CD8-positive, alpha-beta memory T cell (primary cell): Measurements from ENCODE around the gene UNK. TPM values are rescaled to one million over a fixed set of nuclear protein-coding genes. Genes with fewer than 3 reads are reported as not detected.

Source experiments
- CTCF ChIA-PET: fragments of 350-600 bp; sonication (Branson Sonifier 250); formaldehyde crosslinking; loops from one replicate; lab custom pipeline; 2021; ENCODE audit warnings: antibody characterized with exemption; lab: Charles Lee
- POLR2A ChIA-PET: fragments of 350-600 bp; sonication (Branson Sonifier 250); formaldehyde crosslinking; loops from one replicate; lab custom pipeline; 2021; ENCODE audit warnings: antibody characterized with exemption; lab: Charles Lee
- DNase-seq, 5 donors: peaks; one replicate each; pipeline versions ENCODE4 v3.0.0 to v3.0.0-alpha.2; 2020 to 2022; ENCODE audit warnings: mixed read lengths in 1 of 5
- H3K27ac ChIP-seq: one replicate; pipeline ENCODE4 v1.7.0; 2013; ENCODE audit warnings: low read depth, mild to moderate bottlenecking, low read length, moderate library complexity
- H3K27me3 ChIP-seq: 2 replicates; pipeline ENCODE4 v1.7.0; 2013; ENCODE audit warnings: low read length, mild to moderate bottlenecking; ENCODE audit not compliant: insufficient read depth, poor library complexity, severe bottlenecking
- H3K36me3 ChIP-seq: 2 replicates; pipeline ENCODE4 v1.7.0; 2013; ENCODE audit warnings: mild to moderate bottlenecking, low read length, moderate library complexity; ENCODE audit not compliant: insufficient read depth
- H3K4me1 ChIP-seq: 2 replicates; pipeline ENCODE4 v1.7.0; 2013; ENCODE audit warnings: mild to moderate bottlenecking, low read length, moderate library complexity; ENCODE audit not compliant: insufficient read depth
- H3K4me3 ChIP-seq: 2 replicates; pipeline ENCODE4 v1.7.0; 2013; ENCODE audit warnings: mild to moderate bottlenecking, low read length
- H3K9me3 ChIP-seq: 2 replicates; pipeline ENCODE4 v1.7.0; 2013; ENCODE audit warnings: mild to moderate bottlenecking, low read length
- H3K27ac Mint-ChIP-seq, 8 donors: one replicate each; pipeline ENCODE4 v1.8.0; 2020 to 2021; ENCODE audit warnings: mixed read lengths in 8 of 8, mild to moderate bottlenecking in 6 of 8, inconsistent platforms in 3 of 8, moderate library complexity in 3 of 8
- H3K27me3 Mint-ChIP-seq, 2 donors: one replicate each; pipeline ENCODE4 v1.8.0; 2020 to 2021; ENCODE audit warnings: mixed read lengths in 2 of 2, mild to moderate bottlenecking in 1 of 2, moderate library complexity in 1 of 2
- H3K36me3 Mint-ChIP-seq, 3 donors: one replicate each; pipeline ENCODE4 v1.8.0; 2020 to 2021; ENCODE audit warnings: mixed read lengths in 3 of 3, inconsistent platforms in 1 of 3, mild to moderate bottlenecking in 1 of 3
- H3K4me1 Mint-ChIP-seq, 3 donors: one replicate each; pipeline ENCODE4 v1.8.0; 2020 to 2021; ENCODE audit warnings: mixed read lengths in 3 of 3, inconsistent platforms in 1 of 3, mild to moderate bottlenecking in 1 of 3
- H3K4me3 Mint-ChIP-seq, 7 donors: one replicate each; pipeline ENCODE4 v1.8.0; 2020 to 2021; ENCODE audit warnings: mixed read lengths in 7 of 7, mild to moderate bottlenecking in 6 of 7, moderate library complexity in 4 of 7, inconsistent platforms in 2 of 7
- H3K9me3 Mint-ChIP-seq, 5 donors: one replicate each; pipeline ENCODE4 v1.8.0; 2020 to 2022; ENCODE audit warnings: mixed read lengths in 5 of 5, mild to moderate bottlenecking in 3 of 5, moderate library complexity in 2 of 5, inconsistent platforms in 1 of 5
- polyA plus RNA-seq: library from polyadenylated mRNA; unstranded; fragments of 300-500 nt; fragmentation: Illumina TruSeq; gene quantifications from one replicate; pipeline ENCODE4 v1.2.3, GENCODE V29; 2021
- total RNA-seq, 2 experiments: library from RNA; stranded (reverse); gene quantifications; one replicate each; pipeline ENCODE4 v1.2.3, GENCODE V29; 2021

The UNK gene, protein sequence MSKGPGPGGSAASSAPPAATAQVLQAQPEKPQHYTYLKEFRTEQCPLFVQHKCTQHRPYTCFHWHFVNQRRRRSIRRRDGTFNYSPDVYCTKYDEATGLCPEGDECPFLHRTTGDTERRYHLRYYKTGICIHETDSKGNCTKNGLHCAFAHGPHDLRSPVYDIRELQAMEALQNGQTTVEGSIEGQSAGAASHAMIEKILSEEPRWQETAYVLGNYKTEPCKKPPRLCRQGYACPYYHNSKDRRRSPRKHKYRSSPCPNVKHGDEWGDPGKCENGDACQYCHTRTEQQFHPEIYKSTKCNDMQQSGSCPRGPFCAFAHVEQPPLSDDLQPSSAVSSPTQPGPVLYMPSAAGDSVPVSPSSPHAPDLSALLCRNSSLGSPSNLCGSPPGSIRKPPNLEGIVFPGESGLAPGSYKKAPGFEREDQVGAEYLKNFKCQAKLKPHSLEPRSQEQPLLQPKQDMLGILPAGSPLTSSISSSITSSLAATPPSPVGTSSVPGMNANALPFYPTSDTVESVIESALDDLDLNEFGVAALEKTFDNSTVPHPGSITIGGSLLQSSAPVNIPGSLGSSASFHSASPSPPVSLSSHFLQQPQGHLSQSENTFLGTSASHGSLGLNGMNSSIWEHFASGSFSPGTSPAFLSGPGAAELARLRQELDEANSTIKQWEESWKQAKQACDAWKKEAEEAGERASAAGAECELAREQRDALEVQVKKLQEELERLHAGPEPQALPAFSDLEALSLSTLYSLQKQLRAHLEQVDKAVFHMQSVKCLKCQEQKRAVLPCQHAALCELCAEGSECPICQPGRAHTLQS
- total RNA-seq (10 to 100 TPM; 24.4 to 29.3 TPM), polyA plus RNA-seq (32.8 TPM)

DNA sequence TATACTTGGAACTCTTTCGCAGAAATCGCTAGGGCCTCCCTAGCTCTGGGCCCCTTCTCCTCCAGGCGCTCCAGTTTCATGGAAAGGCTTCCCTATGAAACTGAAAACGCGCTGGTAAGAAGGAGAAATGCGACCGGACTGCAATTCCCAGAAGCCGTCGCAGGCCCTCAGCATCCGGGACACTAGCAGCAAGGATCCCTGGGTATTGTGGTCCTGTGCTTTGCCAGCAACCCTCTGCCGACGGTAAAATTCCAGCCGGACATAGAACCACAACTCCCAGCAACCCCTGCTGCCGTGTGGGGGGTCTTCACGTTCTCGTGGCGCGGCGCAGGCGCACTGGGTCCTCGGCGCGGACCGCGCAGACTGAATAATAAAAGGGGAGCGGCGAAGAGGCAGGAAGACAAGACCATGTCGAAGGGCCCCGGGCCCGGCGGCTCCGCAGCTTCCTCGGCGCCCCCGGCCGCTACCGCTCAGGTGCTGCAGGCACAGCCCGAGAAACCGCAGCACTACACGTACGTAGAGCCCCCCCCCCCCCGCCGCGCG, at the start of gene UNK:
UNK (plus strand) TSS at position 334 of the 543 bp plus-strand sequence; CDS start at position 409, 75 bp downstream.
- peak within 1 kb of the TSS; percentile 99 to 100 (median 100) for H3K27ac Mint-ChIP-seq
- DNase-seq, result peak; percentile 89 to 98 (median 97)
- peaks cover 2 to 15% (median 3%) of the 10 kb centered on the region in 3 donors for H3K36me3 Mint-ChIP-seq
- peak within 1 kb of the TSS; percentile 93 to 97 (median 93) for H3K4me3 Mint-ChIP-seq
- POLR2A ChIA-PET, result interaction anchor here (0.6 to 4.7 kb wide), 20 partner anchors 9 to 524 kb away, joined by 3 to 47 read pairs (median 5); partner anchors contain the start of genes ACOX1, GALK1, TEN1 and TMEM94
- peaks cover 39 to 70% (median 51%) of the 10 kb centered on the region in 3 donors for H3K4me1 Mint-ChIP-seq
- H3K9me3 Mint-ChIP-seq, result peaks cover 0 to 1% (median 0%) of the 10 kb centered on the region in 5 donors
- peaks cover 46% of the 10 kb centered on the region for H3K4me1 ChIP-seq
- H3K27ac ChIP-seq, result peak within 1 kb of the TSS; percentile 98
- H3K27me3 Mint-ChIP-seq, result peaks cover 0 to 6% of the 10 kb centered on the region in 2 donors
- no peaks in the 10 kb centered on the region for H3K36me3 ChIP-seq
- no peaks in the 10 kb centered on the region for H3K9me3 ChIP-seq
- no peaks in the 10 kb centered on the region for H3K27me3 ChIP-seq
- H3K4me3 ChIP-seq, result peak within 1 kb of the TSS; percentile 67
- CTCF ChIA-PET, result interaction anchor here (0.6 to 5.0 kb wide), 10 partner anchors 19 to 669 kb away, joined by 3 to 32 read pairs (median 8); partner anchors contain the start of genes FBF1, GALK1, MRPL38 and UNC13D

DNA sequence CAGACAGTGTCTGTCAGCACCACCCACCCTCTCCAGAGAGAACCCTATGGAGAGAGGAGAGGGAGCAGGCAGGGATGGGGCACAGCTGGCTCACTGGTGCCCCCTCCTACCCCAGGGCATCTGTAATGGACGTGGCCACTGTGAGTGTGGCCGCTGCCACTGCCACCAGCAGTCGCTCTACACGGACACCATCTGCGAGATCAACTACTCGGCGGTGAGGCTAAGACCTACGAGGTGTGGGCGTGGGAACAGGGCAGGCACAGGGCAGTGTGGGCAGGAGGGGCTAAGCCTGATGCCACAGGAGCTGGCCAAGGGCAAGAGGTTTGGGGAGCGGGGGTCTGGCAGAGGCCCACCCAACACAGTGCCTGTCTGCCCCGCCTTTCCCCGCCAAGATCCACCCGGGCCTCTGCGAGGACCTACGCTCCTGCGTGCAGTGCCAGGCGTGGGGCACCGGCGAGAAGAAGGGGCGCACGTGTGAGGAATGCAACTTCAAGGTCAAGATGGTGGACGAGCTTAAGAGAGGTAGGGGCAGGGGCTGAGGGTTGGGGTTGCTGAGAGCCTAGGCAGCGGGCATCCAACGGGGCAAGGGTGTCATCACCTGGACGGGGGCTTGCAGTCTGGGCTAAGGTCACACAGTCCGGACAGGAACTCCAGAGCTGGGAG, 48.3 kb upstream of the UNK start:
- Mint-ChIP-seq H3K4me1 (peaks cover 4 to 8% (median 4%) of the 10 kb centered on the region in 3 donors), H3K4me3 (peak overlapping the region in 1 of 7 donors; percentile 75), H3K9me3 (no peaks in the 10 kb centered on the region), H3K36me3 (no peaks in the 10 kb centered on the region), H3K27ac (peak overlapping the region in 1 of 8 donors; percentile 11), H3K27me3 (no peaks in the 10 kb centered on the region)
- no peaks in the 10 kb centered on the region for H3K36me3 ChIP-seq
- no peak overlapping the region for H3K4me3 ChIP-seq
- H3K9me3 ChIP-seq, result no peaks in the 10 kb centered on the region
- H3K27me3 ChIP-seq, result no peaks in the 10 kb centered on the region
- ChIA-PET POLR2A (no interaction called here), CTCF (interaction anchor here (2.2 kb wide), 1 partner anchor 12 kb away, joined by 6 read pairs; no protein-coding TSS in a partner anchor)
- DNase-seq, result no peak
- H3K4me1 ChIP-seq, result no peaks in the 10 kb centered on the region
- H3K27ac ChIP-seq, result no peak overlapping the region

DNA sequence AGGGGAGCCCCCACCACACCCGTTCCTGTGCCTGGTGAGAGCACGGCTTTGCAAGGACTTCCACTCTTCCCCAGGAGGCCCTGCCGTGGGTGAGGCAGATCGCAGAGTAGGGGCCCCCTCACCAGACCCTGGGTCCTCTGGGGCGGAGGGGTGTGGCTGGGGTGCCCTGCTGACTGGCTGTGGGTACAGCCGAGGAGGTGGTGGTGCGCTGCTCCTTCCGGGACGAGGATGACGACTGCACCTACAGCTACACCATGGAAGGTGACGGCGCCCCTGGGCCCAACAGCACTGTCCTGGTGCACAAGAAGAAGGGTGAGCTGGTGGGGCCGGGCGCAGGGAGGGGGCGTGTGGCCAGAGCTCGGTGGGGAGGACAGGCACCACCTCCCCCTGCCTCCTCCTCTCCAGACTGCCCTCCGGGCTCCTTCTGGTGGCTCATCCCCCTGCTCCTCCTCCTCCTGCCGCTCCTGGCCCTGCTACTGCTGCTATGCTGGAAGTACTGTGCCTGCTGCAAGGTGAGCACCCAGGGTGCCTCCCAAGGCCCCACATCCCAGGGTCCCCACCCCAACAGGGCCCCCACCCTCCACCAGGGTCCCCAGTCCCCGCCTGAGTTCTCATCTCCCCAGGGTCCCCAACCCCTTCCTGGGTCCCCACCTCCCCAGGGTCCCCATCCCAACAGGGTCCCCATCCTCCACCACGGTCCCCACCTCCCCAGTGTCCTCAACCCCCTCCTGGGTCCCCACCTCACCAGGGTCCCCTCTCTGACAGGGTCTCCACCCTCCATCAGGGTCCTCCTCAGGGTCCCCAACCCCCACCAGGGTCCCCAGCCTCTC, 47.3 kb upstream of the UNK start:
- H3K36me3 Mint-ChIP-seq, result no peaks in the 10 kb centered on the region
- H3K27ac ChIP-seq, result no peak overlapping the region
- peaks cover 4 to 8% (median 4%) of the 10 kb centered on the region in 3 donors for H3K4me1 Mint-ChIP-seq
- ChIA-PET POLR2A (no interaction called here), CTCF (interaction anchor here (1.9 to 2.7 kb wide), 3 partner anchors 10 to 104 kb away, joined by 11 to 16 read pairs (median 12); partner anchors contain the start of gene SMIM5)
- H3K4me3 Mint-ChIP-seq, result no peak overlapping the region
- no peaks in the 10 kb centered on the region for H3K36me3 ChIP-seq
- no peak overlapping the region for H3K27ac Mint-ChIP-seq
- H3K4me1 ChIP-seq, result no peaks in the 10 kb centered on the region
- H3K27me3 ChIP-seq, result no peaks in the 10 kb centered on the region
- H3K9me3 Mint-ChIP-seq, result no peaks in the 10 kb centered on the region
- DNase-seq, result no peak
- H3K9me3 ChIP-seq, result no peaks in the 10 kb centered on the region
- no peaks in the 10 kb centered on the region for H3K27me3 Mint-ChIP-seq
- H3K4me3 ChIP-seq, result no peak overlapping the region

DNA sequence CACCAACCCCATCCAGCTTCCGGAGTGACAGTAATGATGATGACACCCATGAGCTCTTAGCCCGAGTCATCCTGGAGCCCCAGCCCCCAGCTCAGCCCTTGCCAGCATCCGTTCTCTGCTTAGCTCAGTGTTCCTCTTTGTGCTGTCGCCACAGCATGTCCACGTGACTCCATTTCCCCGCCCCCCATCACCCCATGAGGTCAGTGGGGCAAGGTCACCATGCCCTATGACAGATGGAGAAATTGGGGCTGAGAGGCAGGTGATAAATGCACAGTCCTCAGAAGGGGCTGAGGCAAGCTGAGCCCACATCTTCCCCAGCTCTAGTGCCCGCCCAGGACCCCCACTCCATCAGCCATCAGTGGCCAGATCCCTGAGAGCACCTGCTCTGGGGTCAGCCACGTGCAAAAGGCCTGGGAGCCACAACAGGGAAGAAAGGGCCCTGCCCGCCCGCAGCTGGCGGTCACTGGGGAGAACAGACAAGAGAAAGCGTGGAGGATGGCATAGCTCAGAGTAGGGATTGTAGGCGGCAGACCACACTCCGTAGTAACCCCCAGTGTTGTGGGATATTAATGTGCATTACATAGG, 46.3 kb upstream of the UNK start:
- H3K9me3 ChIP-seq, result no peaks in the 10 kb centered on the region
- H3K9me3 Mint-ChIP-seq, result no peaks in the 10 kb centered on the region
- H3K36me3 ChIP-seq, result no peaks in the 10 kb centered on the region
- no peaks in the 10 kb centered on the region for H3K27me3 Mint-ChIP-seq
- H3K27me3 ChIP-seq, result no peaks in the 10 kb centered on the region
- no peaks in the 10 kb centered on the region for H3K36me3 Mint-ChIP-seq
- no peak overlapping the region for H3K4me3 ChIP-seq
- no peak for DNase-seq
- ChIA-PET POLR2A (interaction anchor here (0.5 kb wide), 1 partner anchor 699 kb away, joined by 5 read pairs; no protein-coding TSS in a partner anchor), CTCF (interaction anchor here (1.9 to 2.7 kb wide), 3 partner anchors 9 to 105 kb away, joined by 11 to 16 read pairs (median 12); partner anchors contain the start of gene SMIM5)
- H3K4me1 ChIP-seq, result no peaks in the 10 kb centered on the region
- H3K4me1 Mint-ChIP-seq, result peaks cover 4 to 8% (median 4%) of the 10 kb centered on the region in 3 donors
- no peak overlapping the region for H3K27ac ChIP-seq
- H3K27ac Mint-ChIP-seq, result peak overlapping the region in 1 of 8 donors; percentile 77
- no peak overlapping the region for H3K4me3 Mint-ChIP-seq

DNA sequence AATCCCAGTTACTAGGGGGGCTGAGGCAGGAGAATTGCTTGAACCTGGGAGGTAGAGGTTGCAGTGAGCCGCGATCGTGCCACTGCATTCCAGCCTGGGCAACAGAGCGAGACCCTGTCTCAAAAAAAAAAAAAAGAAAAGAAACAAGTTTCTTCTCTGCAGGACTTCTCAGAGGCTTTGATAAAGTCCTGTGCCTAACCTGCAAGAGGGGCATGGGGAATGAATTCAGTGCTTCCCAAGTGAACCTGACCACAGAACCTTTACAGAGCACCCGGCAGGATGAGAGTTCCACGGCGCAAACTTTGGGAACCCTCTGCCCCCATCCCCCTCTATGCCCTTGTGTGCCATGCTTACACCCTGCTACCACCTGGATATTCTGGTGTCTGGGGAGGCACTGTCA, 45.4 kb upstream of the UNK start:
- no peak for DNase-seq
- no peaks in the 10 kb centered on the region for H3K27me3 Mint-ChIP-seq
- H3K4me1 ChIP-seq, result no peaks in the 10 kb centered on the region
- no peaks in the 10 kb centered on the region for H3K27me3 ChIP-seq
- no peaks in the 10 kb centered on the region for H3K9me3 ChIP-seq
- peaks cover 4 to 8% (median 4%) of the 10 kb centered on the region in 3 donors for H3K4me1 Mint-ChIP-seq
- H3K36me3 ChIP-seq, result no peaks in the 10 kb centered on the region
- CTCF ChIA-PET, result interaction anchor here (1.1 to 2.7 kb wide), 4 partner anchors 8 to 106 kb away, joined by 3 to 16 read pairs (median 12); partner anchors contain the start of gene SMIM5
- no peaks in the 10 kb centered on the region for H3K9me3 Mint-ChIP-seq
- no peak overlapping the region for H3K4me3 Mint-ChIP-seq
- no peaks in the 10 kb centered on the region for H3K36me3 Mint-ChIP-seq
- POLR2A ChIA-PET, result no interaction called here
- H3K4me3 ChIP-seq, result no peak overlapping the region
- no peak overlapping the region for H3K27ac ChIP-seq
- no peak overlapping the region for H3K27ac Mint-ChIP-seq

DNA sequence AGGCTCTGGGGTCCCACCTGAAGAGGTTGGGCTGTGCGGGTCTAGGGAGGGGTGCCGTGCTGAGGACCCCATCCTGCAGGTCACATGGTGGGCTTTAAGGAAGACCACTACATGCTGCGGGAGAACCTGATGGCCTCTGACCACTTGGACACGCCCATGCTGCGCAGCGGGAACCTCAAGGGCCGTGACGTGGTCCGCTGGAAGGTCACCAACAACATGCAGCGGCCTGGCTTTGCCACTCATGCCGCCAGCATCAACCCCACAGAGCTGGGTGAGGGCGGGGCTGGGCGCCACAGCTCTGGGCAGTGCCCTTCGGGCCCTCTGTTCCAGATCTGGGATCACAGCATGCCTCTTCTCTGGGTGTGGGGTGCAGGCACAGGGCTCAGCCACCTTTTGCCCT, 44.8 kb upstream of the UNK start:
- Mint-ChIP-seq H3K27ac (peak overlapping the region in 1 of 8 donors; percentile 82), H3K27me3 (no peaks in the 10 kb centered on the region), H3K9me3 (no peaks in the 10 kb centered on the region), H3K36me3 (no peaks in the 10 kb centered on the region), H3K4me3 (no peak overlapping the region), H3K4me1 (peaks cover 0 to 4% (median 2%) of the 10 kb centered on the region in 3 donors)
- Histone ChIP-seq H3K27ac (no peak overlapping the region), H3K4me1 (no peaks in the 10 kb centered on the region), H3K27me3 (no peaks in the 10 kb centered on the region), H3K4me3 (no peak overlapping the region), H3K9me3 (no peaks in the 10 kb centered on the region), H3K36me3 (no peaks in the 10 kb centered on the region)
- DNase-seq, result no peak
- ChIA-PET CTCF (interaction anchor here (1.1 kb wide), 1 partner anchor 86 kb away, joined by 3 read pairs; no protein-coding TSS in a partner anchor), POLR2A (no interaction called here)
